ENCODE data around the gene SSBP3.

DNA sequence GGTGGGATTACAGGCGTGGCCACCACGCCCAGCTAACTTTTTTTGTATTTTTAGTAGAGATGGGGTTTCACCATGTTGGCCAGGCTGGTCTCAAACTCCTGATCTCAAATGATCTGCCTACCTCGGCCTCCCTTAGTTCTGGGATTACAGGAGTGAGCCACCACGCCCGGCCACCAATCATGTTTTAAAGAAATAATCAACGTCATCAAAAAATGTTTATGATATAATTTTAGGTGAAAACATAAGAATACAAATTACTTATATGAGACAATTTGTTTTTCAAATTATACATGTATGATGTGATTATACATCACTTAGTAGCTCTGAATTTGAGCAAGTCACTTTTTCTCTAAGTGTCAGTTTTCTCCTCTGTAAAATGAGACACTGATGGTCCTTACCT, 31.6 kb upstream of the SSBP3 start:
- TF ChIP-seq, protein P1, sequence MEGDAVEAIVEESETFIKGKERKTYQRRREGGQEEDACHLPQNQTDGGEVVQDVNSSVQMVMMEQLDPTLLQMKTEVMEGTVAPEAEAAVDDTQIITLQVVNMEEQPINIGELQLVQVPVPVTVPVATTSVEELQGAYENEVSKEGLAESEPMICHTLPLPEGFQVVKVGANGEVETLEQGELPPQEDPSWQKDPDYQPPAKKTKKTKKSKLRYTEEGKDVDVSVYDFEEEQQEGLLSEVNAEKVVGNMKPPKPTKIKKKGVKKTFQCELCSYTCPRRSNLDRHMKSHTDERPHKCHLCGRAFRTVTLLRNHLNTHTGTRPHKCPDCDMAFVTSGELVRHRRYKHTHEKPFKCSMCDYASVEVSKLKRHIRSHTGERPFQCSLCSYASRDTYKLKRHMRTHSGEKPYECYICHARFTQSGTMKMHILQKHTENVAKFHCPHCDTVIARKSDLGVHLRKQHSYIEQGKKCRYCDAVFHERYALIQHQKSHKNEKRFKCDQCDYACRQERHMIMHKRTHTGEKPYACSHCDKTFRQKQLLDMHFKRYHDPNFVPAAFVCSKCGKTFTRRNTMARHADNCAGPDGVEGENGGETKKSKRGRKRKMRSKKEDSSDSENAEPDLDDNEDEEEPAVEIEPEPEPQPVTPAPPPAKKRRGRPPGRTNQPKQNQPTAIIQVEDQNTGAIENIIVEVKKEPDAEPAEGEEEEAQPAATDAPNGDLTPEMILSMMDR (conservative IDR thresholded peaks at IDR 0.05; ENCODE audit: low read length): no peak
- no peak for TF ChIP-seq EZH2phosphoT487 (IDR thresholded peaks at IDR 0.05; ENCODE audit: borderline replicate concordance, low read depth, low read length)
